SK-N-SH treated with all-trans-retinoic acid at 6 μM for 48 hours (cell line): ENCODE measurements around the gene SMARCAD1.

Source experiments
- ARNTL ChIP-seq: fragments of 450-650 bp; formaldehyde crosslinking; IDR thresholded peaks from 2 replicates; pipeline ENCODE4 v1.5.0; 2020; ENCODE audit warnings: low read depth, mild to moderate bottlenecking, moderate library complexity, borderline replicate concordance
- CSDC2 ChIP-seq: fragments of 250-450 bp; sonication (Bioruptor Pico); IDR thresholded peaks from 2 replicates; pipeline ENCODE4 v1.5.0; 2020; ENCODE audit warnings: mild to moderate bottlenecking, moderate library complexity
- RARB ChIP-seq: fragments of 250-450 bp; sonication (Bioruptor Pico); IDR thresholded peaks from 2 replicates; pipeline ENCODE4 v1.8.0; 2021; ENCODE audit warnings: mild to moderate bottlenecking, moderate library complexity
- SNAI2 ChIP-seq: fragments of 250-450 bp; sonication (Bioruptor Pico); IDR thresholded peaks from 2 replicates; pipeline ENCODE4 v1.5.0; 2020; ENCODE audit warnings: mild to moderate bottlenecking, moderate library complexity
- TOX ChIP-seq: fragments of 250-450 bp; sonication (Bioruptor Pico); IDR thresholded peaks from 2 replicates; pipeline ENCODE4 v1.8.0; 2021; ENCODE audit warnings: mild to moderate bottlenecking, moderate library complexity, borderline replicate concordance
- TSHZ2 ChIP-seq: fragments of 250-450 bp; sonication (Bioruptor Pico); IDR thresholded peaks from 2 replicates; pipeline ENCODE4 v1.5.0; 2020; ENCODE audit warnings: mild to moderate bottlenecking, moderate library complexity
- ZFP3 ChIP-seq: fragments of 250-450 bp; sonication (Bioruptor Pico); IDR thresholded peaks from 2 replicates; pipeline ENCODE4 v1.5.0; 2020; ENCODE audit warnings: mild to moderate bottlenecking, moderate library complexity
- ZFP30 ChIP-seq: fragments of 450-650 bp; formaldehyde crosslinking; IDR thresholded peaks from 2 replicates; pipeline ENCODE4 v1.5.0; 2022; ENCODE audit warnings: mild to moderate bottlenecking, moderate library complexity
- ZNF8 ChIP-seq: fragments of 450-650 bp; formaldehyde crosslinking; IDR thresholded peaks from 2 replicates; pipeline ENCODE4 v1.5.0; 2020; ENCODE audit warnings: mild to moderate bottlenecking, moderate library complexity
- TF ChIP-seq, protein P1 (sequence below): fragments of 250-450 bp; sonication (Bioruptor Pico); IDR thresholded peaks from 2 replicates; pipeline ENCODE4 v1.8.0; 2020; ENCODE audit warnings: mild to moderate bottlenecking, moderate library complexity, borderline replicate concordance
- TF ChIP-seq, protein P2 (sequence below): fragments of 250-450 bp; sonication (Bioruptor Pico); IDR thresholded peaks from 2 replicates; pipeline ENCODE4 v1.5.1; 2020; ENCODE audit warnings: low read depth, mild to moderate bottlenecking, moderate library complexity

GRCh38 chr4:94306713-94307112 is 99.0 kb downstream of the SMARCAD1 start:
- TF ChIP-seq ARNTL (no peak), CSDC2 (no peak), ZFP30 (CRISPR knock-in tag) (no peak), RARB (CRISPR knock-in tag) (no peak), SNAI2 (CRISPR knock-in tag) (no peak), TSHZ2 (CRISPR knock-in tag) (no peak), ZNF8 (CRISPR knock-in tag) (no peak), ZFP3 (no peak), TOX (CRISPR knock-in tag) (no peak)
- TF ChIP-seq, protein P1, sequence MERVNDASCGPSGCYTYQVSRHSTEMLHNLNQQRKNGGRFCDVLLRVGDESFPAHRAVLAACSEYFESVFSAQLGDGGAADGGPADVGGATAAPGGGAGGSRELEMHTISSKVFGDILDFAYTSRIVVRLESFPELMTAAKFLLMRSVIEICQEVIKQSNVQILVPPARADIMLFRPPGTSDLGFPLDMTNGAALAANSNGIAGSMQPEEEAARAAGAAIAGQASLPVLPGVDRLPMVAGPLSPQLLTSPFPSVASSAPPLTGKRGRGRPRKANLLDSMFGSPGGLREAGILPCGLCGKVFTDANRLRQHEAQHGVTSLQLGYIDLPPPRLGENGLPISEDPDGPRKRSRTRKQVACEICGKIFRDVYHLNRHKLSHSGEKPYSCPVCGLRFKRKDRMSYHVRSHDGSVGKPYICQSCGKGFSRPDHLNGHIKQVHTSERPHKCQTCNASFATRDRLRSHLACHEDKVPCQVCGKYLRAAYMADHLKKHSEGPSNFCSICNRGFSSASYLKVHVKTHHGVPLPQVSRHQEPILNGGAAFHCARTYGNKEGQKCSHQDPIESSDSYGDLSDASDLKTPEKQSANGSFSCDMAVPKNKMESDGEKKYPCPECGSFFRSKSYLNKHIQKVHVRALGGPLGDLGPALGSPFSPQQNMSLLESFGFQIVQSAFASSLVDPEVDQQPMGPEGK: no peak
- TF ChIP-seq, protein P2, sequence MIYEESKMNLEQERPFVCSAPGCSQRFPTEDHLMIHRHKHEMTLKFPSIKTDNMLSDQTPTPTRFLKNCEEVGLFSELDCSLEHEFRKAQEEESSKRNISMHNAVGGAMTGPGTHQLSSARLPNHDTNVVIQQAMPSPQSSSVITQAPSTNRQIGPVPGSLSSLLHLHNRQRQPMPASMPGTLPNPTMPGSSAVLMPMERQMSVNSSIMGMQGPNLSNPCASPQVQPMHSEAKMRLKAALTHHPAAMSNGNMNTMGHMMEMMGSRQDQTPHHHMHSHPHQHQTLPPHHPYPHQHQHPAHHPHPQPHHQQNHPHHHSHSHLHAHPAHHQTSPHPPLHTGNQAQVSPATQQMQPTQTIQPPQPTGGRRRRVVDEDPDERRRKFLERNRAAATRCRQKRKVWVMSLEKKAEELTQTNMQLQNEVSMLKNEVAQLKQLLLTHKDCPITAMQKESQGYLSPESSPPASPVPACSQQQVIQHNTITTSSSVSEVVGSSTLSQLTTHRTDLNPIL (CRISPR knock-in tag): no peak
